BJ (cell line): ENCODE data around the gene ZNF337. TPM values are rescaled to one million over a fixed set of nuclear protein-coding genes. Genes with fewer than 3 reads are reported as not detected.

Experiments
- CTCF ChIA-PET: fragments of 350-600 bp; formaldehyde crosslinking; extraction: SDS; loops from one replicate; lab custom pipeline; 2021; ENCODE audit warnings: antibody characterized with exemption, inconsistent platforms; lab: Yijun Ruan, JAX
- POLR2A ChIA-PET: fragments of 300-600 bp; sonication (Branson Sonifier 250); formaldehyde crosslinking; extraction: SDS; loops from one replicate; lab custom pipeline; 2021; ENCODE audit warnings: antibody characterized with exemption; lab: Charles Lee
- DNase-seq: peaks from one replicate; pipeline ENCODE4 v3.0.0-alpha.2; 2011; ENCODE audit warnings: low read depth
- H3K27me3 ChIP-seq: 2 replicates; pipeline ENCODE4 v1.6.0; 2011; ENCODE audit warnings: low read length; ENCODE audit not compliant: control insufficient read depth, insufficient read depth
- H3K36me3 ChIP-seq: 2 replicates; pipeline ENCODE4 v1.5.1; 2011; ENCODE audit warnings: low read length; ENCODE audit not compliant: control insufficient read depth, insufficient read depth
- H3K4me3 ChIP-seq: 2 replicates; pipeline ENCODE4 v1.5.1; 2011; ENCODE audit warnings: low read depth, mild to moderate bottlenecking, control low read depth, low read length
- CTCF ChIP-seq: IDR thresholded peaks from 2 replicates; pipeline ENCODE4 v1.5.1; 2011; ENCODE audit warnings: low read depth, mild to moderate bottlenecking, control low read depth, inconsistent platforms, low read length, moderate library complexity; ENCODE audit not compliant: insufficient read depth
- polyA plus RNA-seq: library from polyadenylated mRNA; depleted of rRNA; stranded (reverse); fragments of >200 nt; gene quantifications from 2 replicates; pipeline ENCODE4 v1.2.3, GENCODE V29; 2011; rRNA removed
- small RNA-seq: library from RNA; depleted of rRNA; stranded (forward); fragments of <200 nt; gene quantifications from one replicate; pipeline ENCODE3, GENCODE V24; 2012; ENCODE audit warnings: low replicate concordance, low read depth; ENCODE audit not compliant: insufficient read length

Gene ZNF337
- polyA plus RNA-seq, 1 experiment: 8.2 TPM

- no peak overlapping the region for H3K4me3 ChIP-seq
- no peak for DNase-seq
- no peak for TF ChIP-seq CTCF
- no peaks in the 10 kb centered on the region for H3K36me3 ChIP-seq
- CTCF ChIA-PET: interaction anchor here (1.5 kb wide), 1 partner anchor 10 kb away, joined by 4 read pairs; no protein-coding TSS in a partner anchor
- POLR2A ChIA-PET: no interaction called here
- no peaks in the 10 kb centered on the region for H3K27me3 ChIP-seq
Observed at GRCh38 chr20:25629816-25630499, 66.7 kb downstream of the ZNF337 start.

- DNase-seq: no peak
- Histone ChIP-seq H3K36me3 (no peaks in the 10 kb centered on the region), H3K27me3 (no peaks in the 10 kb centered on the region), H3K4me3 (no peak overlapping the region)
- TF ChIP-seq CTCF: no peak
- POLR2A ChIA-PET: no interaction called here
- CTCF ChIA-PET: no interaction called here
Observed at GRCh38 chr20:25626779-25627178, 69.9 kb downstream of the ZNF337 start.

GRCh38 chr20:25624500-25624939 lies 72.1 kb downstream of the ZNF337 start:
- POLR2A ChIA-PET: no interaction called here
- Histone ChIP-seq H3K36me3 (no peaks in the 10 kb centered on the region), H3K4me3 (peak overlapping the region; percentile 96), H3K27me3 (no peaks in the 10 kb centered on the region)
- DNase-seq: no peak
- CTCF ChIA-PET: no interaction called here
- no peak for TF ChIP-seq CTCF

Small RNA genes within 50 kb of the gene (small RNA-seq; reads per million reads assigned to genes)
- not detected for gene RN7SL594P

Other genes starting within 250 kb of the ZNF337 start
- gene NINL, start 111.3 kb downstream of the ZNF337 start, polyA plus RNA-seq: 4.5 and 6.2 TPM in 2 replicates
- gene NANP, start 72.8 kb downstream of the ZNF337 start, polyA plus RNA-seq: 3.9 and 6.7 TPM in 2 replicates